GM18502 (cell line): Measurements from ENCODE around the gene CD79A.

ENCODE experiments used
- ATAC-seq: cut with Tn5 transposase; IDR thresholded peaks from one replicate; pipeline ENCODE4 v1.9.1; 2021; ENCODE audit warnings: mild to moderate bottlenecking; ENCODE audit not compliant: unreplicated experiment, poor library complexity

Gene CD79A

GRCh38 chr19:41917676-41918075 lies 40.6 kb downstream of the CD79A start:
- no peak for ATAC-seq

- no peak for ATAC-seq
Measured at GRCh38 chr19:41918095-41918494, 41.0 kb downstream of the CD79A start.

- ATAC-seq: no peak
Measured at GRCh38 chr19:41918653-41919244, 41.7 kb downstream of the CD79A start.

- no peak for ATAC-seq
Measured at GRCh38 chr19:41919948-41920712, 43.1 kb downstream of the CD79A start.

- ATAC-seq: no peak
Measured at GRCh38 chr19:41920882-41921576, 44.0 kb downstream of the CD79A start.

GRCh38 chr19:41921577-41922576 lies 44.8 kb downstream of the CD79A start:
- ATAC-seq: no peak

GRCh38 chr19:41922585-41922984 lies 45.5 kb downstream of the CD79A start:
- ATAC-seq: no peak

- ATAC-seq: no peak
Measured at GRCh38 chr19:41923045-41923788, 46.1 kb downstream of the CD79A start.

GRCh38 chr19:41924151-41925145 lies 47.4 kb downstream of the CD79A start:
- ATAC-seq: no peak

GRCh38 chr19:41925208-41926003 lies 48.3 kb downstream of the CD79A start:
- no peak for ATAC-seq

- ATAC-seq: no peak
Measured at GRCh38 chr19:41926028-41926762, 49.1 kb downstream of the CD79A start.

- no peak for ATAC-seq
Measured at GRCh38 chr19:41926763-41927496, 49.9 kb downstream of the CD79A start.

GRCh38 chr19:41927497-41928192 lies 50.6 kb downstream of the CD79A start:
- ATAC-seq: no peak

- ATAC-seq: no peak
Measured at GRCh38 chr19:41928221-41928683, 51.2 kb downstream of the CD79A start, which contains the start of gene ERFL. Gene ERFL, minus strand, starts transcription at chr19:41928449. Its CDS starts 15,530 bp downstream, at chr19:41912919.

- no peak for ATAC-seq
Measured at GRCh38 chr19:41928754-41929535, 51.9 kb downstream of the CD79A start.
